GM18870 (cell line): Measurements from ENCODE around the gene SMKR1.
"Not testable (repeated sequence)": the region's sequence is repeated elsewhere in the genome, so short reads cannot be mapped to it uniquely, and the experiment has no call there.

Source experiments
- ATAC-seq: cut with Tn5 transposase; IDR thresholded peaks from one replicate; pipeline ENCODE4 v1.9.1; 2021; ENCODE audit warnings: moderate library complexity; ENCODE audit not compliant: unreplicated experiment

Gene SMKR1

GRCh38 chr7:129501760-129502707 is at the start of gene SMKR1:
Gene SMKR1, plus strand, starts transcription at chr7:129502531. Its CDS starts 294 bp downstream, at chr7:129502825.
- peak; percentile 46 for ATAC-seq

GRCh38 chr7:129452589-129453231 is 49.6 kb upstream of the SMKR1 start:
- ATAC-seq: no peak

- no peak for ATAC-seq
Measured at GRCh38 chr7:129453510-129454248, 48.7 kb upstream of the SMKR1 start.

- no peak for ATAC-seq
Measured at GRCh38 chr7:129454249-129454551, 48.1 kb upstream of the SMKR1 start.

- no peak for ATAC-seq
Measured at GRCh38 chr7:129456421-129456820, 45.9 kb upstream of the SMKR1 start.

GRCh38 chr7:129457101-129457500 is 45.2 kb upstream of the SMKR1 start:
- ATAC-seq: no peak

GRCh38 chr7:129458171-129458570 is 44.2 kb upstream of the SMKR1 start:
- ATAC-seq: no peak

GRCh38 chr7:129461809-129462208 is 40.5 kb upstream of the SMKR1 start:
- ATAC-seq: no peak

GRCh38 chr7:129462420-129462819 is 39.9 kb upstream of the SMKR1 start:
- ATAC-seq: no peak

GRCh38 chr7:129464194-129464593 is 38.1 kb upstream of the SMKR1 start:
- no peak for ATAC-seq

- ATAC-seq: no peak
Measured at GRCh38 chr7:129465080-129465479, 37.3 kb upstream of the SMKR1 start.

- no peak for ATAC-seq
Measured at GRCh38 chr7:129466796-129467195, 35.5 kb upstream of the SMKR1 start.

GRCh38 chr7:129468087-129468486 is 34.2 kb upstream of the SMKR1 start:
- ATAC-seq: no peak

GRCh38 chr7:129468547-129468946 is 33.8 kb upstream of the SMKR1 start:
- no peak for ATAC-seq

- no peak for ATAC-seq
Measured at GRCh38 chr7:129469930-129470329, 32.4 kb upstream of the SMKR1 start.

- no peak for ATAC-seq
Measured at GRCh38 chr7:129470411-129470810, 31.9 kb upstream of the SMKR1 start.

- ATAC-seq: no peak
Measured at GRCh38 chr7:129471402-129471827, 30.9 kb upstream of the SMKR1 start.

GRCh38 chr7:129475931-129476330 is 26.4 kb upstream of the SMKR1 start:
- not testable (repeated sequence) for ATAC-seq

GRCh38 chr7:129476398-129476797 is 25.9 kb upstream of the SMKR1 start:
- not testable (repeated sequence) for ATAC-seq

- ATAC-seq: no peak
Measured at GRCh38 chr7:129479831-129480230, 22.5 kb upstream of the SMKR1 start.

GRCh38 chr7:129480674-129481363 is 21.5 kb upstream of the SMKR1 start:
- ATAC-seq: no peak
